ENCODE measurements around the gene YIPF4.

DNA sequence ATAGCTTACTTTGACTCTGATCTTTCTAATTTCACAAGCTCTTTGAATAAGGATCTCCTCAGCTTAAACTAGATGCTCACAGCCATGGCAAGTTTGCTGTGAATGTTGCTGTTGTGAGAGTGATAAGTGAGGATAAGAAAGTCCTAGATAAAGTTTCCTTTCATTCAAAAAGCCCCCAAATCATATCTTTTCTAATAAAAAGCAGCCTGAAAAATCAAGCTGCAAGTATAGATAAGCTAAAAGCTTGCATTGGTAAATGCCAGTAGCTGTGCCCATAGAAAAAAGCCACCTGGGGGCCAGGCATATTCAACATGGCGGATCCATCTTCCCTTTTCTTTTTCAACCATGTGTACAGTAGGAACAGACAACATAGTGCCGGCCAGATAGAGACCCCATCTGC lies 17.3 kb upstream of the YIPF4 start:
- TF ChIP-seq, protein P1, sequence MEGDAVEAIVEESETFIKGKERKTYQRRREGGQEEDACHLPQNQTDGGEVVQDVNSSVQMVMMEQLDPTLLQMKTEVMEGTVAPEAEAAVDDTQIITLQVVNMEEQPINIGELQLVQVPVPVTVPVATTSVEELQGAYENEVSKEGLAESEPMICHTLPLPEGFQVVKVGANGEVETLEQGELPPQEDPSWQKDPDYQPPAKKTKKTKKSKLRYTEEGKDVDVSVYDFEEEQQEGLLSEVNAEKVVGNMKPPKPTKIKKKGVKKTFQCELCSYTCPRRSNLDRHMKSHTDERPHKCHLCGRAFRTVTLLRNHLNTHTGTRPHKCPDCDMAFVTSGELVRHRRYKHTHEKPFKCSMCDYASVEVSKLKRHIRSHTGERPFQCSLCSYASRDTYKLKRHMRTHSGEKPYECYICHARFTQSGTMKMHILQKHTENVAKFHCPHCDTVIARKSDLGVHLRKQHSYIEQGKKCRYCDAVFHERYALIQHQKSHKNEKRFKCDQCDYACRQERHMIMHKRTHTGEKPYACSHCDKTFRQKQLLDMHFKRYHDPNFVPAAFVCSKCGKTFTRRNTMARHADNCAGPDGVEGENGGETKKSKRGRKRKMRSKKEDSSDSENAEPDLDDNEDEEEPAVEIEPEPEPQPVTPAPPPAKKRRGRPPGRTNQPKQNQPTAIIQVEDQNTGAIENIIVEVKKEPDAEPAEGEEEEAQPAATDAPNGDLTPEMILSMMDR (IDR thresholded peaks at IDR 0.05; ENCODE audit: control extremely low read depth in 1 of 3, insufficient read depth in 1 of 3, low read depth in 1 of 3, low read length in 3 of 3): no peak
- no peak for TF ChIP-seq EZH2 (IDR thresholded peaks at IDR 0.05; ENCODE audit: low read depth, low read length, severe bottlenecking)
- TF ChIP-seq RXRA (IDR thresholded peaks at IDR 0.05; ENCODE audit: insufficient read depth, low read depth, low read length): no peak
- TF ChIP-seq SRF (IDR thresholded peaks at IDR 0.05; ENCODE audit: low read depth, low read length): no peak

Data from H1 (cell line).